HepG2 (cell line): Measurements from ENCODE around the gene MLYCD. TPM values are rescaled to one million over a fixed set of nuclear protein-coding genes. Genes with fewer than 3 reads are reported as not detected.

Experiments used
- ATAC-seq: fragments of 200-7000 bp; cut with Tn5 transposase; 3 replicates; pipeline ENCODE4 v1.9.1; 2020; ENCODE audit warnings: mild to moderate bottlenecking, moderate library complexity
- BruUV-seq: library from RNA; stranded (reverse); fragments of 400-500 nt; replicated peaks from 2 replicates; lab custom pipeline; 2021; lab: Mats Ljungman, UMichigan
- CTCF ChIA-PET: fragments of 300-600 bp; formaldehyde crosslinking; extraction: SDS; loops from one replicate; lab custom pipeline; 2021; ENCODE audit warnings: low total read pairs, inconsistent platforms, low intra/inter-chr PET ratio; lab: Yijun Ruan, JAX
- POLR2A ChIA-PET: fragments of 350-600 bp; sonication (Branson Sonifier 250); formaldehyde crosslinking; loops from one replicate; lab custom pipeline; 2020; ENCODE audit warnings: antibody characterized with exemption, inconsistent platforms; lab: Yijun Ruan, JAX
- DNase-seq: peaks from one replicate; pipeline ENCODE4 v3.0.0-alpha.2; 2015; ENCODE audit warnings: low spot score
- FAIRE-seq: peaks from 3 replicates; lab custom pipeline; 2011; peaks lifted over from hg19 to GRCh38; lab: Jason Lieb, UNC
- H2AFZ ChIP-seq: one replicate; pipeline ENCODE4 v1.6.1; 2011; ENCODE audit warnings: low read length, inconsistent platforms
- H3K27ac ChIP-seq: fragments of 300-600 bp; 3 replicates; pipeline ENCODE4 v1.8.0; 2011; ENCODE audit warnings: mixed run types, mild to moderate bottlenecking, mixed read lengths, low read length, inconsistent platforms; ENCODE audit not compliant: insufficient read depth; ENCODE audit errors: extremely low read length
- H3K27me3 ChIP-seq, 2 experiments: fragments of 200-600 bp in 1 of 2; 2 replicates in 1 of 2; 3 replicates in 1 of 2; pipeline versions ENCODE4 v1.6.0 to v1.8.0; 2011; ENCODE audit warnings: low read length in 2 of 2, mild to moderate bottlenecking in 2 of 2, moderate library complexity in 2 of 2, inconsistent platforms in 1 of 2; ENCODE audit not compliant: insufficient read depth in 2 of 2, control insufficient read depth in 1 of 2
- H3K36me3 ChIP-seq, 2 experiments: fragments of 200-600 bp in 1 of 2; replicated peaks in 1 of 2; 2 replicates in 1 of 2; 3 replicates in 1 of 2; pipeline versions ENCODE4 v1.5.1 to v1.8.0; 2011; ENCODE audit warnings: low read length in 2 of 2, inconsistent platforms in 1 of 2; ENCODE audit not compliant: insufficient read depth in 2 of 2, control insufficient read depth in 1 of 2
- H3K4me1 ChIP-seq: 2 replicates; pipeline ENCODE4 v1.5.1; 2012; ENCODE audit warnings: low read length, inconsistent platforms; ENCODE audit not compliant: insufficient read depth
- H3K4me2 ChIP-seq: 2 replicates; pipeline ENCODE4 v1.6.0; 2011; ENCODE audit warnings: low read depth, low read length, inconsistent platforms
- H3K4me3 ChIP-seq, 3 experiments: fragments of 200-600 bp in 1 of 3; sonication (generic), shearing (Covaris generic) in 1 of 3; replicated peaks in 1 of 3; 2 replicates each; pipeline ENCODE4 v1.5.1; 2011 to 2016; ENCODE audit warnings: low read length in 3 of 3, inconsistent platforms in 2 of 3, low read depth in 2 of 3, mild to moderate bottlenecking in 2 of 3, control low read depth in 1 of 3, mixed read lengths in 1 of 3; ENCODE audit not compliant: insufficient read depth in 1 of 3
- H3K79me2 ChIP-seq: one replicate; pipeline ENCODE4 v1.6.1; 2011; ENCODE audit warnings: low read length, inconsistent platforms; ENCODE audit not compliant: insufficient read depth
- H3K9ac ChIP-seq: 2 replicates; pipeline ENCODE4 v1.6.0; 2011; ENCODE audit warnings: mild to moderate bottlenecking, low read depth, low read length, inconsistent platforms; ENCODE audit not compliant: insufficient read depth
- H3K9me3 ChIP-seq: 2 replicates; pipeline ENCODE4 v1.5.1; 2012; ENCODE audit warnings: mild to moderate bottlenecking, low read length
- H4K20me1 ChIP-seq: 2 replicates; pipeline ENCODE4 v1.6.0; 2011; ENCODE audit warnings: inconsistent platforms, mild to moderate bottlenecking, low read length, moderate library complexity; ENCODE audit not compliant: insufficient read depth
- BCL3 ChIP-seq: sonication (generic); formaldehyde crosslinking; IDR thresholded peaks from 2 replicates; pipeline ENCODE4 v1.5.1; 2020; ENCODE audit warnings: mild to moderate bottlenecking, missing genetic modification reagents, moderate library complexity
- BRF2 ChIP-seq: sonication (generic); formaldehyde crosslinking; IDR thresholded peaks from 2 replicates; pipeline ENCODE4 v1.8.1; 2022; ENCODE audit warnings: mild to moderate bottlenecking, missing genetic modification reagents
- EP300 ChIP-seq, 3 experiments: sonication (generic) in 1 of 3; formaldehyde crosslinking in 1 of 3; IDR thresholded peaks; 2 replicates each; pipeline versions ENCODE4 v1.5.1 to v1.6.1; 2011 to 2020; ENCODE audit warnings: low read depth in 2 of 3, low read length in 2 of 3, borderline replicate concordance in 1 of 3, improper control_type of control experiment in 1 of 3, mild to moderate bottlenecking in 1 of 3, missing genetic modification reagents in 1 of 3, moderate library complexity in 1 of 3
- FIP1L1 ChIP-seq: fragments of 200-400 bp; formaldehyde crosslinking; IDR thresholded peaks from 2 replicates; pipeline ENCODE4 v1.6.1; 2018; ENCODE audit warnings: low read depth, mild to moderate bottlenecking, low read length, moderate library complexity, borderline replicate concordance; ENCODE audit not compliant: insufficient read depth
- JARID2 ChIP-seq: sonication (generic); formaldehyde crosslinking; IDR thresholded peaks from 2 replicates; pipeline ENCODE4 v1.8.1; 2023; ENCODE audit warnings: missing genetic modification reagents, inconsistent platforms; ENCODE audit not compliant: insufficient replicate concordance
- SMARCC2 ChIP-seq: fragments of 450-650 bp; IDR thresholded peaks from 2 replicates; pipeline ENCODE4 v1.6.1; 2017; ENCODE audit warnings: antibody characterized with exemption, mild to moderate bottlenecking
- SYNCRIP ChIP-seq: fragments of 200-400 bp; formaldehyde crosslinking; IDR thresholded peaks from 2 replicates; pipeline ENCODE4 v1.6.1; 2018; ENCODE audit warnings: mild to moderate bottlenecking, low read depth, low read length; ENCODE audit not compliant: insufficient read depth
- TBP ChIP-seq: sonication (generic); formaldehyde crosslinking; IDR thresholded peaks from 2 replicates; pipeline ENCODE4 v1.5.0; 2020; ENCODE audit warnings: missing genetic modification reagents
- ZNF275 ChIP-seq: sonication (generic); formaldehyde crosslinking; IDR thresholded peaks from 2 replicates; pipeline ENCODE4 v1.8.0; 2022; ENCODE audit warnings: missing genetic modification reagents, mild to moderate bottlenecking, inconsistent platforms, borderline replicate concordance
- ZNF335 ChIP-seq: sonication (generic); formaldehyde crosslinking; IDR thresholded peaks from 2 replicates; pipeline ENCODE4 v1.4.0; 2020; ENCODE audit warnings: missing genetic modification reagents
- ZNF451 ChIP-seq: sonication (generic); formaldehyde crosslinking; IDR thresholded peaks from 2 replicates; pipeline ENCODE4 v1.5.0; 2020; ENCODE audit warnings: mild to moderate bottlenecking, missing genetic modification reagents
- ZNF598 ChIP-seq: sonication (generic); formaldehyde crosslinking; IDR thresholded peaks from 2 replicates; pipeline ENCODE4 v1.5.1; 2020; ENCODE audit warnings: mild to moderate bottlenecking, missing genetic modification reagents, borderline replicate concordance
- ZNF616 ChIP-seq: sonication (generic); formaldehyde crosslinking; IDR thresholded peaks from 2 replicates; pipeline ENCODE4 v1.5.0; 2020; ENCODE audit warnings: low read depth, mild to moderate bottlenecking, missing genetic modification reagents
- ZNF704 ChIP-seq: sonication (generic); formaldehyde crosslinking; IDR thresholded peaks from 2 replicates; pipeline ENCODE4 v1.8.1; 2023; ENCODE audit warnings: mild to moderate bottlenecking, inconsistent platforms, moderate library complexity, missing genetic modification reagents, borderline replicate concordance
- ZNF891 ChIP-seq: sonication (generic); formaldehyde crosslinking; IDR thresholded peaks from 2 replicates; pipeline ENCODE4 v1.5.0; 2020; ENCODE audit warnings: mild to moderate bottlenecking, missing genetic modification reagents
- ZSCAN25 ChIP-seq: sonication (generic); formaldehyde crosslinking; IDR thresholded peaks from 2 replicates; pipeline ENCODE4 v1.8.0; 2022; ENCODE audit warnings: mild to moderate bottlenecking, missing genetic modification reagents
- WGBS: methylation state at CpG from one replicate; pipeline ENCODE4 v1.1.6; 2017; ENCODE audit warnings: low lambda C conversion rate; 5-methylcytosine and 5-hydroxymethylcytosine counted together
- in situ Hi-C: cut with HindIII; loops from 2 replicates; pipeline ENCODE4 v1.10.0; 2017; ENCODE audit warnings: low pct_unique_long_range_greater_than_20kb; ENCODE audit not compliant: extremely low pct_ligation_motif_present
- intact Hi-C: fragments of 100-400 bp; cut with micrococcal nuclease; formaldehyde crosslinking; loops from one replicate; pipeline ENCODE4 v1.10.0; 2022; ENCODE audit not compliant: unreplicated experiment
- polyA plus RNA-seq, 8 experiments: library from polyadenylated mRNA; depleted of rRNA in 3 of 8; stranded (reverse) in 7 of 8; unstranded in 1 of 8; fragments of >200 nt; fragmentation: Illumina TruSeq in 4 of 8; extraction: Trizol in 4 of 8; gene quantifications; 2 replicates each; pipeline versions ENCODE4 v1.2.1 to v1.2.3, GENCODE V29; 2011 to 2016; ENCODE audit warnings: low read depth in 4 of 8, missing spikeins in 1 of 8, mixed read lengths in 1 of 8; ENCODE audit not compliant: insufficient read depth in 1 of 8
- total RNA-seq, 5 experiments: library from RNA; depleted of rRNA; stranded (reverse); fragments of >200 nt; fragmentation: Illumina TruSeq; extraction: Trizol; gene quantifications; 2 replicates each; pipeline ENCODE4 v1.2.3, GENCODE V29; 2016; ENCODE audit warnings: low read depth in 1 of 5

MLYCD gene
- total and polyA plus RNA-seq, 2 of the 13 experiments (the other 11 are each of a cell fraction or from before 2014, with no cell fraction given) = 1.8 to 4.0 TPM

- in situ Hi-C loops (loop anchor here (5.0 to 25.0 kb wide), 2 partner anchors 86 to 231 kb away; partner anchors contain the start of genes ADAD2, SLC38A8 and TAF1C), intact Hi-C loops (loop anchor here (1.0 to 10.0 kb wide), 3 partner anchors 88 to 132 kb away; no protein-coding TSS in a partner anchor)
- Histone ChIP-seq H2AFZ (no peak overlapping the region), H3K4me2 (no peak overlapping the region; the same call in 1 of the 2 replicates), H3K27me3 (no peaks in the 10 kb centered on the region; a peak in 1 of 5 replicates), H4K20me1 (peaks cover 37% of the 10 kb centered on the region), H3K27ac (no peak overlapping the region), H3K9me3 (no peaks in the 10 kb centered on the region), H3K9ac (no peak overlapping the region), H3K4me3 (no peak overlapping the region), H3K4me1 (peaks cover 43% of the 10 kb centered on the region), H3K36me3 (peaks cover 43 to 62% of the 10 kb centered on the region in 2 experiments), H3K79me2 (peaks cover 24% of the 10 kb centered on the region)
- FAIRE-seq (peak; percentile 66), DNase-seq (peak; percentile 70), ATAC-seq (peak; percentile 19)
- ChIA-PET CTCF (interaction anchor here (1.0 to 5.5 kb wide), 5 partner anchors 29 to 528 kb away, joined by 3 to 53 read pairs (median 25); no protein-coding TSS in a partner anchor), POLR2A (interaction anchor here (0.8 to 1.3 kb wide), 5 partner anchors 9 to 88 kb away, joined by 3 to 8 read pairs (median 4); no protein-coding TSS in a partner anchor)
- WGBS = 66% methylated on average over 21 of the region's 22 CpGs
- BruUV-seq = no TSS peak
- 0 out of 2 replicates have a peak, but pooled peaks have one; percentile 55 for TF ChIP-seq ZNF598 (CRISPR knock-in tag)
- TF ChIP-seq ZNF275 = 0 out of 2 replicates have a peak, but pooled peaks have one; percentile 31
- no peak for TF ChIP-seq JARID2
- no peak for TF ChIP-seq EP300 (IDR thresholded peaks at IDR 0.05; ENCODE audit: low read depth in 2 of 2, low read length in 2 of 2)
- no peak for TF ChIP-seq EP300 (CRISPR knock-in tag; IDR thresholded peaks at IDR 0.05; ENCODE audit: borderline replicate concordance)
- TF ChIP-seq FIP1L1 = no peak
- 0 out of 2 replicates have a peak, but pooled peaks have one; percentile 54 for TF ChIP-seq ZNF616 (CRISPR knock-in tag)
- peak; percentile 53; the same call in 1 of the 2 replicates for TF ChIP-seq ZSCAN25
- TF ChIP-seq ZNF891 (CRISPR knock-in tag) = 0 out of 2 replicates have a peak, but pooled peaks have one; percentile 20
- no peak for TF ChIP-seq ZNF704 (CRISPR knock-in tag)
- TF ChIP-seq SMARCC2 = no peak
- peak; percentile 58; the same call in 1 of the 2 replicates for TF ChIP-seq BCL3 (CRISPR knock-in tag)
- TF ChIP-seq ZNF335 (CRISPR knock-in tag) = no peak
- no peak for TF ChIP-seq BRF2
- 0 out of 2 replicates have a peak, but pooled peaks have one; percentile 48 for TF ChIP-seq ZNF451 (CRISPR knock-in tag)
- no peak for TF ChIP-seq TBP (CRISPR knock-in tag)
- no peak for TF ChIP-seq SYNCRIP
Measured at GRCh38 chr16:83956336-83957289, 57.7 kb downstream of the MLYCD start.
